GM18873 (cell line): ENCODE results near the gene CD27.
A peak's percentile ranks its signal among the peaks of the same experiment; 100 is the strongest.
"Not testable (repeated sequence)": the region's sequence is repeated elsewhere in the genome, so short reads cannot be mapped to it uniquely, and the experiment has no call there.

ENCODE experiments used
- ATAC-seq: cut with Tn5 transposase; IDR thresholded peaks from one replicate; pipeline ENCODE4 v1.9.1; 2021; ENCODE audit warnings: mild to moderate bottlenecking, moderate library complexity, moderate number of reproducible peaks; ENCODE audit not compliant: unreplicated experiment, low FRiP score

Gene CD27

DNA sequence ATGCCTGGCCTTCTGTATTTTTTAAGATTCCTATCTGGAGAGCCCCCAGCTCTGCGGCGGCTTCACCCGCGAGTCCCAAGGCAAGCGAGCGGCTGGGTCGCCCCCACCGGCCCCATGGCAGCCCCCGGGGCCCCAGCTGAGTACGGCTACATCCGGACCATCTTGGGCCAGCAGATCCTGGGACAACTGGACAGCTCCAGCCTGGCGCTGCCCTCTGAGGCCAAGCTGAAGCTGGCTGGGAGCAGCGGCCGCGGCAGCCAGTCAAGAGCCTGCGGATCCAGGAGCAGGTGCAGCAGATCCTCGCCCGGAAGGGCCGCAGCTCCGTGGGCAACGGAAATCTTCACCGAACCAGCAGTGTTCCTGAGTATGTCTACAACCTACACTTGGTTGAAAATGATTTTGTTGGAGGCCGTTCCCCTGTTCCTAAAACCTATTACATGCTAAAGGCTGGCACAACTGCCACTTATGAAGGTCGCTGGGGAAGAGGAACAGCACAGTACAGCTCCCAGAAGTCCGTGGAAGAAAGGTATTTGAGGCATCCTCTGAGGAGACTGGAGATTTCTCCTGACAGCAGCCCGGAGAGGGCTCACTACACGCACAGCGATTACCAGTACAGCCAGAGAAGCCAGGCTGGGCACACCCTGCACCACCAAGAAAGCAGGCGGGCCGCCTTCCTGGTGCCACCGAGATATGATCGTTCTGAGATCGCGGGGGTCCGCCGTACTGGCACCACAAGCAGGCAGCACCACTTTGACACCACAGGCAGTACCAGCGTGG, 33.0 kb downstream of the CD27 start:
- ATAC-seq: not testable (repeated sequence)

DNA sequence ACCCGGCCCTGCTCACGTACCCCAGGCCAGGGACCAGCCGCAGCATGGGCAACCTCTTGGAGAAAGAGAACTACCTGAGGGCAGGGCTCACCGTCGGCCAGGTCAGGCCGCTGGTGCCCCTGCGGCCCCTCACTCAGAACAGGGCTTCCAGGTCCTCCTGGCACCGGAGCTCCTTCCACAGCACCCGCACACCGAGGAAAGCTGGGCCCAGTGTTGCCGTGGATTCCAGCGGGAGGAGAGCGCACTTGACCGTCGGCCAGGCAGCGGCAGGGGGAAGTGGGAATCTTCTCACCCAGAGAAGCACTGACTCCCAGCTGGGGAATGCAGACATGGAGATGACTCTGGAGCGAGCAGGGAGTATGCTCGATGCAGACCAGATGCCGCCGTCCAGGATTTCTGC, 33.7 kb downstream of the CD27 start:
- no peak for ATAC-seq

DNA sequence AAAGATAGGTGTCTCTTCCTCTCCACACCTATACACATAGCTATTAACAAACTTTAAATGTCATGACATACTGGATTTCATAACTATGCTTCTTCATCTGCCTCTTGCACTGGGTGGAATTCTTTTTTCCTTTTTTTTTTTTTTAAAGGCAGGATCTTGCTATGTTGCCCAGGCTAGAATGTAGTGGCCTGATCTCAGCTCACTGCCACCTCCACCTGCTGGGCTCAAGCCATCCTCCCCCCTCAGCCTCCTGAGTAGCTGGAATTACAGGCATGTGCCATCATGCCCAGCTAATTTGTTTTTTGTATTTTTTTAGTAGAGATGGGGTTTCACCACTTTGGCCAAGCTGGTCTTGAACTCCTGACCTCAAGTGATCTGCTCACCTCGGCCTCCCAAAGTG, 43.5 kb downstream of the CD27 start:
- ATAC-seq: no peak

DNA sequence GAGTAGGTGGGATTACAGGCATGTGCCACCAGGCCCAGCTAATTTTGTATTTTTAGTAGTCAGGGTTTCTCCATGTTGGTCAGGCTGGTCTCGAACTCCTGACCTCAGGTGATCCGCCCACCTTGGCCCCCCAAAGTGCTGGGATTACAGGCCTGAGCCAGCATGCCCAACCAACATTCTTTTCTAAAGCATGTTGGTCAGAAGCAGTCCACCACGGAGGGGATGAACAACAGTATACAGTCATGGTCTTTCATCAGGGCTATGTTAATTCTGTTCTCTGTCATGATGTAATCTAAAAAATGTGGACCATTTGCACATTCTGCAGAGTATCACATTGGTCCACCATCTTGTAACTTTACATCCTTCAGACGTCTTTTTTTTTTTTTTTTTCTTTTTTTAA, 44.7 kb downstream of the CD27 start:
- no peak for ATAC-seq

DNA sequence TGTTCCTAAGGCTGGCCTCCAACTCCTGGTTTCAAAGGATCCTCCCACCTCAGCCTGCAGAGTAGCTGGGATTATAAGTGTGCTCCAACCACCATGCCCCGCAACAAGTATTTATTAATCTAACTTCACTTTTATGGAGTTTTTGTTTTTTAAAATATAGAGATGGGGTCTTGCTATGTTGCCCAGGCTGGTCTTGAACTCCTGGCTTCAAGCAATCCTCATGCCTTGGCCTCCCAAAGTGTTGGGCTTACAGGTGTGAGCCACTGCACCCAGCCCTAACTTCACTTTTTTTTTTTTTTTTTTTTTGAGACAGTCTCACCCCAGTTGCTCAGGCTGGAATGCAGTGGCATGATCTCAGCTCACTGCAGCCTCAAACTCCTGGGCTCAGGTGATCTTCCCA, 45.9 kb downstream of the CD27 start:
- not testable (repeated sequence) for ATAC-seq

DNA sequence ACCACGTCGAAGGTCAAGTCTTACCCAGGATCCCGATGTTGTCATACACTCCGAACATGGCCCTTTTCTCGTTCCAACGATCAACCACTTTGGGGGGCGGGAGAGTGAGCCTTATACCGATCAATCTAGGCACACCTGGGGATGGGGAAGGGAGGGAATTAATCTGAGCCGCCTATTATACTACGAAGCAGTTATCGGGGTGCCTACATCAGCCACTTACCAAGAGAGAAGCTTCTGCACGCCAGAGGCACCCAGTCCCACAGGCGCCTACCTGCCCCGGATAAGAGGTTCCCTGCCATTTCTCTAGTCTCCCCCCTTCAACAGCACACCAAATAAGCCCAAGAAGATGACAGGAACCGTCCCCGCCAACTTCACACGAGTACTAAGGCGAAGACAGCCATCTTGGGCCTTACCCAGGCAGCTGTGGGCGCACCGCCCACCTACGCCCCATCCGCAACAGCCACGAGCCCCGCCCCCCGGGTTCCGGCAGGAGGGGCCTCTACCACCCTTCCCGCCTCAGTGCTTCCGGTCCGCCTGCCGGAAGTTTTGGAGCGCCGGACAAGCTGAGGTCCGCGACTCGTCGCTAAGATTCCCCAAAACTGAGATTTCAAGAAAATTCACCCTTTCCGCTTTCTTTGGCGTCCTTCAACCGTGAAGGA, 48.2 kb downstream of the CD27 start, which contains the start of gene MRPL51:
Gene MRPL51, minus strand, starts transcription at position 425 of the 659 bp plus-strand sequence. Its CDS starts 126 bp downstream, at position 299.
- ATAC-seq: peak; percentile 46

DNA sequence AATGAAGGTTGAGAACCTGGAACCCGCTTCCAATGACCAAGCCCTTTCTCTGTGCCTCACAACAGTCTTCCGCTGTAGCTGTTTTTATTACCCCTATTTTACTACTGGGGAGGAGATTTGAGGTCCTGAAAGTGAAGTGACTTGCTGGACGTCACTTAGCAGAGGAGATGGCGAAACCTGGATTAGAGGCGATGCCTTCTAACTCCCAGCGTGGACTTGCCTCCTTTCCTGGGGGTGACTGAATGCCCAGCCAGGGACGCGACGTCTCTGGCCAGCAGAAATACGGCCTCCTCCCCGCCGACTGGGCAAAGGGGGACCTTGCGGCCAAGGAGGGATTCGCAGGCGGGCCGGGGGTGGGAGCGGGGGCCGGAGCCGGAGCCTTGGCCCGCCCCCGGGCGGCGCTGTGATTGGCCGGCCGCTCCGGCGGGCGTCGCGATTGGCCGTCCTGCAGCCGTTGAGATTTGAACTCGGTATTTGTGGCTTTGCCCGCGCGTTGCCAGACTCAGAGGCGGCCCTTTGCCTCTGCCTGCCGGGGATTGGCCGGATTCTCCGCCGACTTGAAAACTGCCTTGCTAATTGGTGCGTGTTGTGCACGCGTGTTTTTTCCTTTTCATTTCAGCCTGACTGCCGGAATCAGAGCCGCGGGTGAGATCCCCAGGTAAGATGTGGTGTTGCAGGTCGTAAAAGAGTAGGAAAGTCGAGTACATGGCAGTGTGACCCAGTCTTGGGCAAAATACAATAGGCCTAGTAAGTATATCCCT, 48.9 kb downstream of the CD27 start, which contains the start of gene NCAPD2:
Gene NCAPD2, plus strand, starts transcription at position 606 of the 761 bp plus-strand sequence. CDS start 997 bp downstream, outside the sequence.
- ATAC-seq: peak; percentile 70

DNA sequence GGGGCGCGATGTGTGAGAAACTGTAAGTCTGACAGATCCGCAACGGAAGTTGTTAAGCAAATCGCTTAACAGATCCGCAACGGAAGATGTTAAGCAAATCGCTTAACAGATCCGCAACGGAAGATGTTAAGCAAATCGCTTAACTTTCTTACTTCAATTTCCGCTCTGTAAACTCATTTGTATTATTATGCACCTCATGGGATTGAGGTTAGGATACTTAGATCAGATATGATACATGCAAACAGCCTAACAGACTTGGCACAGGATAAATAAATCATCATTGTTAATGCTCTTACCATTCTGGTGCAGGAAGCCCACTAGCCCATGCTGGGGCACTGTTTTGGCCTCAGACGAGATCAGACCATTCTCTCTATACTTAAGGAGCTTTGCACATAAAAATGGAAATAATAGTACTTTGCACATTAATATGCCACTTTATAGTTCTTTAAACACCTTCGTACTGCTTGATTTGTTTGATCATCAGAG, 49.5 kb downstream of the CD27 start:
- ATAC-seq: no peak

DNA sequence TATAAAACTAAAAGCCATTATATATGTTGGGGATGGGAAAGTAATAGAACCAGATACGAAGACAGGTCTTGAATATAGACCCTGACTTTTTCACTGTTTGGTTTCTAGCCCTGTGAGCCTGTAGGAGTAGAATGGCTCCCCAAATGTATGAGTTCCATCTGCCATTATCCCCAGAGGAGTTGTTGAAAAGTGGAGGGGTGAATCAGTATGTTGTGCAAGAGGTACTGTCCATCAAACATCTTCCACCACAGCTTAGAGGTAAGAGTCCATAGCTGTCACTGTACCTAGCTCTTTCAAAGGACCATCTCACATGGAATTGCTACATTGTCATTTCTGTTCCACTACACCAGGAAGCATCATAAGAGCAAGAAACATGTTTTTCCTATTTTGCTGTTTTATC, 50.2 kb downstream of the CD27 start:
- ATAC-seq: no peak

DNA sequence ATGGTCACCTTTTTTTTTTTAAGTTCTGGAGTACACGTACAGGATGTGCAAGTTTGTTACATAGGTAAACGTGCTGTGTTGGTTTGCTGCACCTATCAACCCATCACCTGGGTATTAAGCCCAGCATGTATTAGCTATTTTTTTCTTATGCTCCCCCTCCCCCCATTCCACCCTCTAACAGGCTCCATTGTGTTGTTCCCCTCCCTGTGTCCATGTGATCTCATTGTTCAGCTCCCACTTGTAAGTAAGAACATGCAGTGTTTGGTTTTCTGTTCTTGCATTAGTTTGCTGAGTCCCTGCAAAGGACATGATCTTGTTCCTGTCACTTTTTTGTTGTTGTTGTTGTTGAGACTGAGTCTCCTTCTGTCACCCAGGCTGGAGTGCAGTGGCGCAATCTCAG, 52.5 kb downstream of the CD27 start:
- not testable (repeated sequence) for ATAC-seq

DNA sequence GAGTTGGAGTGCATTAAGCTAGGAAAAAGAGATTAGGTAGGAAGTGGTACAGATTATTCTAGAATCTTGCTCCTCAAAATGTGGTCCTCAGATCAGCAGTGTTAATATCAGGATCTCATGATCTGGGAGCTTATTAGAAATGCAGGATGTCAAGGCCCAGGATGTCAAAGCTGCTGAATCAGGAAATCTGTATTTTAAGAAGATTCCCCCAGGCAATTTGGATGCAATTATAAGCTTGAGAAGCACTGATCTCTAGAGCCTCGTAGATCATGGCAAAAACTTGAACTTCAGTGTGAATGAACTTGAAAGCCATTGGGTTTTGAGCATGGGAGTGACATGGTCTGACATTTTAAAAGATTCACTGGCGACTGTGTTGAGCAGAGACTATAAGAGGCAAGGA, 55.7 kb downstream of the CD27 start:
- ATAC-seq: no peak
